H1 (cell line): Measurements from ENCODE around the gene LAIR2. TPM values are rescaled to one million over a fixed set of nuclear protein-coding genes. Genes with fewer than 3 reads are reported as not detected.
A peak's percentile ranks its signal among the peaks of the same experiment; 100 is the strongest.

Source experiments
- CTCF ChIA-PET: fragments of 300-600 bp; sonication (Branson Sonifier 250); formaldehyde crosslinking; loops from one replicate; lab custom pipeline; 2021; ENCODE audit not compliant: partially characterized antibody; lab: Charles Lee
- POLR2A ChIA-PET: fragments of 300-600 bp; sonication (Branson Sonifier 250); formaldehyde crosslinking; loops from one replicate; lab custom pipeline; 2021; ENCODE audit warnings: inconsistent platforms; ENCODE audit not compliant: partially characterized antibody; lab: Charles Lee
- DNase-seq, 2 experiments: peaks; one replicate each; pipeline versions ENCODE4 v3.0.0 to v3.0.0-alpha.2; 2010 to 2022; ENCODE audit warnings: low spot score in 2 of 2, low read depth in 1 of 2, mixed read lengths in 1 of 2
- FAIRE-seq: peaks from 2 replicates; lab custom pipeline; 2011; peaks lifted over from hg19 to GRCh38; lab: Jason Lieb, UNC
- H2AFZ ChIP-seq: 2 replicates; pipeline ENCODE4 v1.8.1; 2012; ENCODE audit warnings: low read length, inconsistent platforms
- H2AK5ac ChIP-seq: 2 replicates; pipeline ENCODE4 v1.6.1; 2013; ENCODE audit warnings: low read depth, low read length
- H2BK120ac ChIP-seq: replicated peaks from 2 replicates; pipeline ENCODE3; 2013; ENCODE audit warnings: low read depth, low read length, inconsistent platforms
- H2BK12ac ChIP-seq: 2 replicates; pipeline ENCODE4 v1.6.1; 2013; ENCODE audit warnings: low read depth, low read length
- H2BK15ac ChIP-seq: 2 replicates; pipeline ENCODE4 v1.6.1; 2013; ENCODE audit warnings: low read length
- H2BK20ac ChIP-seq: 2 replicates; pipeline ENCODE4 v1.6.1; 2013; ENCODE audit warnings: low read length
- H2BK5ac ChIP-seq: 2 replicates; pipeline ENCODE4 v1.6.1; 2013; ENCODE audit warnings: low read depth, low read length
- H3K14ac ChIP-seq: 2 replicates; pipeline ENCODE4 v1.6.1; 2013; ENCODE audit warnings: inconsistent platforms; ENCODE audit not compliant: insufficient read length
- H3K18ac ChIP-seq: 2 replicates; pipeline ENCODE4 v1.6.1; 2013; ENCODE audit warnings: low read length; ENCODE audit errors: extremely low read depth
- H3K23ac ChIP-seq: 2 replicates; pipeline ENCODE4 v1.6.1; 2013; ENCODE audit warnings: inconsistent platforms; ENCODE audit not compliant: insufficient read length
- H3K23me2 ChIP-seq: 2 replicates; pipeline ENCODE4 v1.6.1; 2013; ENCODE audit warnings: low read depth, low read length
- H3K27ac ChIP-seq: 2 replicates; pipeline ENCODE4 v1.6.1; 2011; ENCODE audit warnings: low read depth, low read length, inconsistent platforms
- H3K27me3 ChIP-seq, 4 experiments: replicated peaks in 1 of 4; 1 replicate in 1 of 4; 2 replicates in 3 of 4; pipeline versions ENCODE4 v1.6.1 to v1.8.1; 2011 to 2013; ENCODE audit warnings: low read length in 3 of 4, mild to moderate bottlenecking in 3 of 4, inconsistent platforms in 2 of 4, mixed read lengths in 2 of 4, moderate library complexity in 1 of 4; ENCODE audit not compliant: control insufficient read depth in 3 of 4, insufficient read depth in 3 of 4; ENCODE audit errors: extremely low read depth in 1 of 4
- H3K36me3 ChIP-seq, 4 experiments: 2 replicates each; pipeline versions ENCODE4 v1.6.1 to v1.8.1; 2011 to 2013; ENCODE audit warnings: mild to moderate bottlenecking in 4 of 4, low read length in 3 of 4, moderate library complexity in 2 of 4, control low read depth in 1 of 4, inconsistent platforms in 1 of 4; ENCODE audit not compliant: insufficient read depth in 4 of 4, control insufficient read depth in 2 of 4
- H3K4ac ChIP-seq: replicated peaks from 2 replicates; pipeline ENCODE3; 2013; ENCODE audit warnings: low read length, low read depth, mixed read lengths, inconsistent platforms; ENCODE audit not compliant: insufficient read length
- H3K4me1 ChIP-seq, 4 experiments: replicated peaks in 1 of 4; 1 replicate in 1 of 4; 2 replicates in 3 of 4; pipeline versions ENCODE4 v1.6.1 to v1.8.1; 2011 to 2013; ENCODE audit warnings: low read length in 3 of 4, inconsistent platforms in 2 of 4, mixed read lengths in 1 of 4; ENCODE audit not compliant: insufficient read depth in 4 of 4, control insufficient read depth in 3 of 4
- H3K4me2 ChIP-seq, 2 experiments: 2 replicates each; pipeline versions ENCODE4 v1.6.1 to v1.8.1; 2011 to 2013; ENCODE audit warnings: low read depth in 2 of 2, low read length in 2 of 2, control low read depth in 1 of 2, inconsistent platforms in 1 of 2, mild to moderate bottlenecking in 1 of 2; ENCODE audit not compliant: insufficient read depth in 1 of 2
- H3K4me3 ChIP-seq, 4 experiments: fragments of 200-600, 300-600 bp in 1 of 4; sonication (generic), shearing (Covaris generic), sonication (Bioruptor Twin) in 1 of 4; 2 replicates each; pipeline versions ENCODE4 v1.5.1 to v1.8.1; 2011 to 2016; ENCODE audit warnings: low read length in 4 of 4, low read depth in 3 of 4, control low read depth in 2 of 4, inconsistent platforms in 2 of 4, mild to moderate bottlenecking in 2 of 4, mixed read lengths in 1 of 4, moderate library complexity in 1 of 4; ENCODE audit not compliant: insufficient read depth in 2 of 4; ENCODE audit errors: extremely low read depth in 1 of 4
- H3K56ac ChIP-seq: replicated peaks from 2 replicates; pipeline ENCODE3; 2013; ENCODE audit warnings: low read depth, mild to moderate bottlenecking, mixed read lengths, low read length, inconsistent platforms; ENCODE audit not compliant: insufficient read length
- H3K79me1 ChIP-seq: 2 replicates; pipeline ENCODE4 v1.6.1; 2013; ENCODE audit warnings: low read depth, low read length, control low read depth
- H3K79me2 ChIP-seq, 2 experiments: 2 replicates each; pipeline versions ENCODE4 v1.6.1 to v1.8.1; 2012 to 2013; ENCODE audit warnings: low read length in 2 of 2, mild to moderate bottlenecking in 2 of 2, inconsistent platforms in 1 of 2; ENCODE audit not compliant: insufficient read depth in 2 of 2, control insufficient read depth in 1 of 2
- H3K9ac ChIP-seq, 4 experiments: replicated peaks in 1 of 4; 1 replicate in 1 of 4; 2 replicates in 3 of 4; pipeline versions ENCODE4 v1.6.1 to v1.8.1; 2011 to 2013; ENCODE audit warnings: low read depth in 3 of 4, low read length in 3 of 4, control low read depth in 2 of 4, mild to moderate bottlenecking in 2 of 4, moderate library complexity in 2 of 4, inconsistent platforms in 1 of 4; ENCODE audit errors: extremely low read depth in 1 of 4
- H3K9me3 ChIP-seq, 2 experiments: 2 replicates each; pipeline versions ENCODE4 v1.6.1 to v1.8.1; 2012 to 2013; ENCODE audit warnings: mild to moderate bottlenecking in 2 of 2, moderate library complexity in 2 of 2, control low read depth in 1 of 2, inconsistent platforms in 1 of 2, low read depth in 1 of 2, low read length in 1 of 2, mixed read lengths in 1 of 2; ENCODE audit not compliant: insufficient read depth in 2 of 2
- H4K20me1 ChIP-seq, 2 experiments: replicated peaks in 1 of 2; 2 replicates each; pipeline versions ENCODE3 to v1.8.1; 2011 to 2013; ENCODE audit warnings: inconsistent platforms in 2 of 2, low read length in 2 of 2, mild to moderate bottlenecking in 1 of 2; ENCODE audit not compliant: insufficient read depth in 2 of 2, control insufficient read depth in 1 of 2
- H4K5ac ChIP-seq: 2 replicates; pipeline ENCODE4 v1.6.1; 2013; ENCODE audit warnings: low read length, low read depth, mixed read lengths, inconsistent platforms; ENCODE audit not compliant: insufficient read length
- H4K8ac ChIP-seq: 2 replicates; pipeline ENCODE4 v1.8.0; 2013; ENCODE audit warnings: mild to moderate bottlenecking, moderate library complexity, low read length, inconsistent platforms; ENCODE audit not compliant: insufficient read depth; ENCODE audit errors: extremely low read depth
- H4K91ac ChIP-seq: replicated peaks from 2 replicates; pipeline ENCODE3; 2013; ENCODE audit warnings: low read length, mixed read lengths, inconsistent platforms; ENCODE audit not compliant: insufficient read length
- ASH2L ChIP-seq: fragments of 200-600, 300-600 bp; sonication (generic); IDR thresholded peaks from one replicate; pipeline ENCODE4 v1.7.1; 2017; ENCODE audit warnings: low read length
- BACH1 ChIP-seq: IDR thresholded peaks from 2 replicates; pipeline ENCODE4 v1.6.1; 2012; ENCODE audit warnings: low read length, improper control_type of control experiment
- CBX8 ChIP-seq: fragments of 300-800, 300-1000 bp; sonication (generic); IDR thresholded peaks from 2 replicates; pipeline ENCODE4 v1.7.1; 2016; ENCODE audit warnings: low read depth, low read length, borderline replicate concordance
- EGR1 ChIP-seq: IDR thresholded peaks from 2 replicates; pipeline ENCODE4 v1.6.1; 2011; ENCODE audit warnings: low read depth, low read length, borderline replicate concordance
- FOSL1 ChIP-seq: IDR thresholded peaks from 2 replicates; pipeline ENCODE4 v1.6.1; 2011; ENCODE audit warnings: mild to moderate bottlenecking, low read depth, low read length, moderate library complexity; ENCODE audit not compliant: insufficient read depth
- NRF1 ChIP-seq: IDR thresholded peaks from 2 replicates; pipeline ENCODE4 v1.6.1; 2011; ENCODE audit warnings: mild to moderate bottlenecking, low read depth, low read length, improper control_type of control experiment
- PHF8 ChIP-seq: fragments of 200-600 bp; sonication (generic); conservative IDR thresholded peaks from 2 replicates; pipeline ENCODE4 v1.7.1; 2012; ENCODE audit warnings: low read depth, mild to moderate bottlenecking, inconsistent platforms, low read length, moderate library complexity
- RAD21 ChIP-seq, 2 experiments: IDR thresholded peaks in 1 of 2; conservative IDR thresholded peaks in 1 of 2; 2 replicates each; pipeline ENCODE4 v1.6.1; 2011; ENCODE audit warnings: low read depth in 2 of 2, low read length in 2 of 2, improper control_type of control experiment in 1 of 2, inconsistent platforms in 1 of 2, mild to moderate bottlenecking in 1 of 2, moderate library complexity in 1 of 2
- RBBP5 ChIP-seq: IDR thresholded peaks from 2 replicates; pipeline ENCODE4 v1.7.1; 2012; ENCODE audit warnings: low read depth, mild to moderate bottlenecking, inconsistent platforms, low read length, moderate library complexity, borderline replicate concordance
- RNF2 ChIP-seq: fragments of 200-900, 300-1000 bp; sonication (generic); IDR thresholded peaks from 2 replicates; pipeline ENCODE4 v1.7.1; 2016; ENCODE audit warnings: borderline replicate concordance, low read depth, mild to moderate bottlenecking, antibody characterized with exemption, low read length; ENCODE audit not compliant: poor library complexity, severe bottlenecking; ENCODE audit errors: missing control alignments
- SP1 ChIP-seq: IDR thresholded peaks from 2 replicates; pipeline ENCODE4 v1.6.1; 2011; ENCODE audit warnings: low read depth, low read length
- SUZ12 ChIP-seq: fragments of 200-600 bp; sonication (generic); IDR thresholded peaks from 2 replicates; pipeline ENCODE4 v1.6.1; 2012; ENCODE audit warnings: mild to moderate bottlenecking, inconsistent platforms, low read length, moderate library complexity, mixed read lengths
- TAF1 ChIP-seq: IDR thresholded peaks from 2 replicates; pipeline ENCODE4 v1.6.1; 2011; ENCODE audit warnings: mild to moderate bottlenecking, low read depth, low read length
- TAF7 ChIP-seq: optimal IDR thresholded peaks from 2 replicates; pipeline ENCODE3; 2011; ENCODE audit warnings: low read depth, mild to moderate bottlenecking, inconsistent platforms, low read length, moderate library complexity, borderline replicate concordance
- WGBS, 2 experiments: shearing (Covaris generic) in 1 of 2; methylation state at CpG; one replicate each; pipeline versions ENCODE4 v1.1.6 to v1.1.7; 2013 to 2015; ENCODE audit warnings: low lambda C conversion rate in 2 of 2, mixed read lengths in 2 of 2, inconsistent platforms in 1 of 2, low coverage in 1 of 2, missing lambda C conversion rate in 1 of 2; ENCODE audit not compliant: insufficient replicate concordance in 2 of 2, insufficient coverage in 1 of 2, insufficient read length in 1 of 2; ENCODE audit errors: extremely low coverage in 1 of 2, missing lambda C conversion rate in 1 of 2; 5-methylcytosine and 5-hydroxymethylcytosine counted together
- polyA plus RNA-seq, 7 experiments: library from polyadenylated mRNA; depleted of rRNA in 3 of 7; stranded (reverse) in 5 of 7; unstranded in 2 of 7; fragments of >200 nt in 5 of 7; fragments of 200-250 nt in 2 of 7; gene quantifications; 1 replicate in 5 of 7; 2 replicates in 1 of 7; 4 replicates in 1 of 7; pipeline versions ENCODE4 v1.2.1 to v1.2.3, GENCODE V29; 2011 to 2013; ENCODE audit warnings: missing spikeins in 2 of 7, mixed read lengths in 2 of 7
- total RNA-seq: library from RNA; stranded (reverse); fragmentation: NEBNext Ultra II Directional; extraction: Animal tissue kit (Norgen Biotek cat#: 25700); gene quantifications from 2 replicates; pipeline ENCODE4 v1.2.1, GENCODE V29; 2021

The LAIR2 gene
- total and polyA plus RNA-seq, 2 of the 8 experiments (the other 6 are each of a cell fraction or from before 2014, with no cell fraction given): not detected

GRCh38 chr19:54517483-54517882, 14.9 kb downstream of the LAIR2 start:
- Histone ChIP-seq H2BK120ac (no peak overlapping the region), H3K27ac (no peak overlapping the region), H3K18ac (no peak overlapping the region), H3K4me2 (no peak overlapping the region), H3K14ac (no peak overlapping the region), H3K4ac (no peak overlapping the region), H3K9ac (no peak overlapping the region), H4K91ac (no peak overlapping the region), H3K79me2 (no peaks in the 10 kb centered on the region), H3K23me2 (no peaks in the 10 kb centered on the region), H2BK5ac (no peak overlapping the region), H4K20me1 (no peaks in the 10 kb centered on the region), H3K9me3 (peaks cover 60 to 86% of the 10 kb centered on the region in 2 experiments), H3K27me3 (no peaks in the 10 kb centered on the region), H3K56ac (no peak overlapping the region), H2AK5ac (no peak overlapping the region), H2BK20ac (no peak overlapping the region), H2BK15ac (no peak overlapping the region), H4K5ac (no peak overlapping the region), H3K4me1 (no peaks in the 10 kb centered on the region), H3K4me3 (no peak overlapping the region), H2BK12ac (no peak overlapping the region), H2AFZ (no peak overlapping the region), H3K79me1 (no peaks in the 10 kb centered on the region), H3K23ac (no peak overlapping the region), H3K36me3 (no peaks in the 10 kb centered on the region), H4K8ac (no peak overlapping the region)
- DNase-seq: peak in 1 of 2 experiments; percentile 46
- no peak for FAIRE-seq
- CTCF ChIA-PET: no interaction called here
- POLR2A ChIA-PET: no interaction called here
- WGBS, 2 experiments: 45% methylated on average over 4 of the region's 4 CpGs; no CpG with 5 or more reads in 1 of the 2 experiments
- no peak for TF ChIP-seq NRF1
- no peak for TF ChIP-seq RBBP5
- TF ChIP-seq TAF1: no peak
- no peak for TF ChIP-seq SUZ12
- TF ChIP-seq SP1: no peak
- TF ChIP-seq CBX8: no peak
- no peak for TF ChIP-seq BACH1
- no peak for TF ChIP-seq EGR1
- no peak for TF ChIP-seq PHF8
- TF ChIP-seq RNF2: no peak
- no peak for TF ChIP-seq FOSL1
- no peak for TF ChIP-seq RAD21 (IDR thresholded peaks at IDR 0.05 in 1 of 2, conservative IDR thresholded peaks at IDR 0.05 in 1 of 2; ENCODE audit: low read depth in 2 of 2, low read length in 2 of 2)
- no peak for TF ChIP-seq TAF7
- TF ChIP-seq ASH2L: no peak
